A549 (cell line): ENCODE data around the gene CPXM1.

ENCODE experiments used
- CHD2 ChIP-seq: fragments of 150-350 bp; IDR thresholded peaks from 2 replicates; pipeline ENCODE4 v1.6.1; 2014; ENCODE audit warnings: low read length; ENCODE audit not compliant: partially characterized antibody
- CTCF ChIP-seq: fragments of >200 bp; sonication (Bioruptor Twin); formaldehyde crosslinking; IDR thresholded peaks from 3 replicates; pipeline ENCODE4 v1.5.1; 2016
- EP300 ChIP-seq, 2 experiments: fragments of >200 bp; sonication (Bioruptor Twin); formaldehyde crosslinking; IDR thresholded peaks; 2 replicates in 1 of 2; 3 replicates in 1 of 2; pipeline ENCODE4 v1.6.1; 2016 to 2017
- HDAC2 ChIP-seq: fragments of 200-600 bp; sonication (generic); IDR thresholded peaks from 2 replicates; pipeline ENCODE4 v1.6.1; 2016
- HES2 ChIP-seq: fragments of >200 bp; sonication (Bioruptor Twin); formaldehyde crosslinking; IDR thresholded peaks from 2 replicates; pipeline ENCODE4 v1.6.1; 2016
- MAX ChIP-seq: IDR thresholded peaks from 2 replicates; pipeline ENCODE4 v1.6.1; 2012
- NPAS2 ChIP-seq: fragments of 250-450 bp; sonication (Bioruptor Pico); IDR thresholded peaks from 2 replicates; pipeline ENCODE4 v1.8.0; 2022; ENCODE audit warnings: mild to moderate bottlenecking, moderate library complexity, borderline replicate concordance
- PHF8 ChIP-seq: fragments of 200-600 bp; sonication (generic); IDR thresholded peaks from 2 replicates; pipeline ENCODE4 v1.6.1; 2016; ENCODE audit warnings: low read depth, mild to moderate bottlenecking, antibody characterized with exemption, moderate library complexity, borderline replicate concordance
- POLR2A ChIP-seq: IDR thresholded peaks from 2 replicates; pipeline ENCODE4 v1.6.1; 2012; ENCODE audit warnings: mild to moderate bottlenecking, low read length
- POLR2AphosphoS2 ChIP-seq: conservative IDR thresholded peaks from 2 replicates; pipeline ENCODE4 v1.6.1; 2012; ENCODE audit warnings: low read length, improper control_type of control experiment, inconsistent platforms
- REST ChIP-seq: fragments of 200-600 bp; sonication (generic); IDR thresholded peaks from 2 replicates; pipeline ENCODE4 v1.6.1; 2016; ENCODE audit warnings: antibody characterized with exemption, mild to moderate bottlenecking, moderate library complexity
- RFX5 ChIP-seq: fragments of 450-650 bp; IDR thresholded peaks from 2 replicates; pipeline ENCODE4 v1.7.1; 2014; ENCODE audit warnings: antibody characterized with exemption, mild to moderate bottlenecking, moderate library complexity
- SMC3 ChIP-seq: fragments of >200 bp; sonication (Bioruptor Twin); formaldehyde crosslinking; IDR thresholded peaks from 3 replicates; pipeline ENCODE4 v1.6.1; 2018; ENCODE audit warnings: inconsistent platforms

GRCh38 chr20:2761885-2762284, 38.5 kb downstream of the CPXM1 start:
- no peak for TF ChIP-seq REST
- no peak for TF ChIP-seq CTCF
- no peak for TF ChIP-seq EP300 (IDR thresholded peaks at IDR 0.05)
- no peak for TF ChIP-seq RFX5
- no peak for TF ChIP-seq SMC3
- no peak for TF ChIP-seq HDAC2
- no peak for TF ChIP-seq POLR2A
- no peak for TF ChIP-seq CHD2
- TF ChIP-seq MAX = no peak
- no peak for TF ChIP-seq POLR2AphosphoS2
- TF ChIP-seq PHF8 = no peak
- no peak for TF ChIP-seq NPAS2 (CRISPR knock-in tag)
- TF ChIP-seq HES2 = no peak
